Posterior cingulate gyrus (tissue), 11 donors: ENCODE measurements around the gene MYO15A.
A peak's percentile ranks its signal among the peaks of the same experiment; 100 is the strongest.
"Not testable (repeated sequence)": the region's sequence is repeated elsewhere in the genome, so short reads cannot be mapped to it uniquely, and the experiment has no call there.

Source experiments
- DNase-seq, 10 donors: peaks; one replicate each; pipeline versions ENCODE4 v3.0.0 to v3.0.0-alpha.2; 2020 to 2021; ENCODE audit warnings: mixed read lengths in 3 of 10
- intact Hi-C: fragments of 100-400 bp; cut with DNase I; formaldehyde crosslinking; loops from one replicate; pipeline ENCODE4 v1.15.1; 2023

MYO15A gene

DNA sequence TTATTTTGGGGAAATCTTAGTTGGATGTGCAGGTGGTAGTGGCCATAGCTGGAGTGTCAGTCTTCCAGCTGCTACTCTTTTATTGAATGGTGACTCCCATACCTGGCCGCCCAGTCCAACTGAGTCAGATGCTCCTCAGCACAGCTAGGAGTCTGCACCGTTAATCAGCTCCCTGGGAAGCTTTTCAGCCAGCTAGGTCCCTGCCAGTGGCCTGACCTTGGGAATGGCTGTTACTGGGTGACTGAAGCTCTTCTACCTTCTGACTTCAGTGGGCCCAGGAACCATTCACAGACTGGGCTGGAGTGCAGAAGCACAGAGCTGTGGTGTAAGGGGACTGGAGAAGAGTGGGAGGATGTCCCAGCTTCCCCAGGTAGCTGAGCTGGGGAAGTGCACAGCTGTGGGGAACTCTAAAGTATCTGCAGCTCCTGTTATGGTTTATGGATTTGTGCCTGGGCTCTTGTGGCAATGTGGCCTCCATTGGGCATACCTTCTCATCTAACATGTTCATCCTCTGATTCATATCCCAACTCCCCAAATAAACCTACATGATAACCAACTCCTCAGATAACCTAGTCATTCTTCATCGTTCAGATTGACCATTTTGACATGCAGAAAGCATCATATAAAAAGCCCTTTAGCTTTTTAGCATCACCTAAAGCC is 89.1 kb downstream of the MYO15A start:
- intact Hi-C loops: no loop called here

DNA sequence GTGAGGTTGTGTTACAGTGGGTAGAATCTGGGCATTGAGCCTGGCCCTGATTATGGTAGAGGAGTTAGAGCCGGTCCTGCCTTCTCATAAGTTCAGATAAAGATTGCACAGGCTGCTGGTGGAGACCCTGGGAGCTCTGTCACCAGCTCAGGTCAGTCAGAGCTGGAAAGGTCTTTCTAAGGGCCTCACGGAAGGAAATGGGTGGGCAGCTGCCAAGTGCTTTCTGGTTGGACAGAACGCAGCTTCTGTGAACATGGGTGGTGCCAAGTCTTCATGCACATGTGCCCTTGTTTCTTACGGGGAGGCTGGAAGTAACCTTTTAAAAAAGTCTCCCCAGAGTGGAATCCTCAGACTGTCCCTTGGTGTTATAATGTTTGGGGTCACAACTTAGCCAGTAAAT is 90.0 kb downstream of the MYO15A start:
- DNase-seq: no peak

More for the DNA sequence above, 89.1 kb downstream of the MYO15A start:
- DNase-seq: peak in 1 of 10 donors; percentile 34

DNA sequence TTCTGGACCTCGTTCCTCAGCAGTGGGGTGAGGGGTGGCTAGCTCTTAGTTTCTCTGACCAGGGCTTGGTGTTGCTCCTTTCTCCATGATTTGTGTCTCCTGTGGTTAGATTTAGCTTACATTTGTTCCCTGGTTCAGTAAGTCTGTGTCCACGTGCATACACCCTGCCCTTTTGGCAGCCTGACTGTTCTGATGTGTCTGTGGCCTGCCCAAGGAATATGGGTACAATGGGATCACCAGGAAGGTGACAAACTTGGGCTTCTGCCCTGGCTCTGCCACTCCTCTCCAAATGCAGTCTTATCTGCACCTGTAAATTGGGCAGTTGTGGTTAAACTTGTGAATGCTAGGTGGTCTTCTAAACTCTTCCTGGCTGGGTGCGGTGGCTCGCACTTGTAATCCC is 92.6 kb downstream of the MYO15A start:
- intact Hi-C loops: no loop called here
- peak in 1 of 10 donors; percentile 20 for DNase-seq

More for the DNA sequence above, 90.0 kb downstream of the MYO15A start:
- intact Hi-C loops: no loop called here

GRCh38 chr17:18203308-18203707 is 94.8 kb downstream of the MYO15A start:
- intact Hi-C loops: no loop called here
- peak in 1 of 10 donors; percentile 25 for DNase-seq

GRCh38 chr17:18205861-18206260 is 97.3 kb downstream of the MYO15A start:
- peak in 1 of 10 donors; percentile 18 for DNase-seq
- intact Hi-C loops: no loop called here

- intact Hi-C loops: no loop called here
- no peak for DNase-seq
Observed at GRCh38 chr17:18206962-18207361, 98.4 kb downstream of the MYO15A start.

DNA sequence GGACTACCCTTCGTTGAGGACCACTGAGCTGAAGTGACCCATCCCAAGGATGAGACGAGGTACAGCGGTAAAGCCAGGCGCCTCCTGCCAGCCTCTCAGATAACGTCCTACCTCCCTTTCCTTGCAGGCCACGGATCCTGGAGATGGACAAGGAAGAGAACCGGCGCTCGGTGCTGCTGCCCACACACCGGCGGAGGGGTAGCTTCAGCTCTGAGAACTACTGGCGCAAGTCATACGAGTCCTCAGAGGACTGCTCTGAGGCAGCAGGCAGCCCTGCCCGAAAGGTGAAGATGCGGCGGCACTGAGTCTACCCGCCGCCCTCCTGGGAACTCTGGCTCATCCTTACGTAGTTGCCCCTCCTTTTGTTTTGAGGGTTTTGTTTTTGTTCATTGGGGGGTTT is 99.5 kb downstream of the MYO15A start:
- intact Hi-C loops: no loop called here
- DNase-seq: peak in 2 of 10 donors; percentile 52 to 79

GRCh38 chr17:18213666-18214270 is 105.2 kb downstream of the MYO15A start:
- DNase-seq: peak in 1 of 10 donors; percentile 55
- intact Hi-C loops: no loop called here

- peak in 2 of 10 donors; percentile 12 to 22 for DNase-seq
- intact Hi-C loops: not testable (repeated sequence)
Observed at GRCh38 chr17:18216906-18217305, 108.3 kb downstream of the MYO15A start.

- intact Hi-C loops: no loop called here
- peak; percentile 51 to 96 (median 83) for DNase-seq
Observed at GRCh38 chr17:18217412-18218015, 109.0 kb downstream of the MYO15A start.

DNA sequence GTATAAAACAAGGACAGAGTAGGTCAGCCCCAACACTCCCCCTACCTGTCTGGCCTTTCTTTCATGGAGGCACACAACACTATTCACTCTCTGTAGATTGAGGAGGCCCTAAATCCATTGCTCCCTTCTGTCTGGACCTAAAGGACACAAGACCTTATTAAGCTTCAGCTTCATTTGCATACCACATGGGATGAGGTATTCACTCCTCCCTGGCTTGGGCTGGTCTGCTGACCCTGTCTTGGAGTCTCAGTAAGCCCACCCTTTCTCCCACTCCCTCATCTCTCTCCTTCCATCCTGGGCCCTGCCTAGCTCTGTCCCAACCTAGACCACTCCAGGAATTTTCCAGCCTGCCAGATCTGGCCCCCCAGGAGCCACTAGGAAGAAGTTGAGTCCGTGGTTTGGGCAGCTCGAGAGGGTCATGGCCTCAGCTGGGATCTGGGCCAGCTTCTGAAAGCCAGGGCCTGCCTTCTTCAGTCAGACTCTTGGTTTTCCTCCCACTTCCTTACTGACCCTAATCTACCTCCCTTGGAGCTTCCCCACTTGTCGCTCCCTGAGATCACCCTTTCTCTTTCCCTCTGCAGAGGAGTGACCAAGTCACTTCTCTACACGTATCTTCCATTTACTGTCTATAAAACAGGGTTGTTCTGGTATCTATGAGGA is 110.3 kb downstream of the MYO15A start:
- peak in 2 of 10 donors; percentile 61 to 70 for DNase-seq
- intact Hi-C loops: no loop called here

- intact Hi-C loops: loop anchor here (10.0 kb wide), 1 partner anchor 91 kb away; the partner anchor contains the start of genes SMCR8 and TOP3A
- DNase-seq: no peak
Observed at GRCh38 chr17:18224053-18224386, 115.5 kb downstream of the MYO15A start.

DNA sequence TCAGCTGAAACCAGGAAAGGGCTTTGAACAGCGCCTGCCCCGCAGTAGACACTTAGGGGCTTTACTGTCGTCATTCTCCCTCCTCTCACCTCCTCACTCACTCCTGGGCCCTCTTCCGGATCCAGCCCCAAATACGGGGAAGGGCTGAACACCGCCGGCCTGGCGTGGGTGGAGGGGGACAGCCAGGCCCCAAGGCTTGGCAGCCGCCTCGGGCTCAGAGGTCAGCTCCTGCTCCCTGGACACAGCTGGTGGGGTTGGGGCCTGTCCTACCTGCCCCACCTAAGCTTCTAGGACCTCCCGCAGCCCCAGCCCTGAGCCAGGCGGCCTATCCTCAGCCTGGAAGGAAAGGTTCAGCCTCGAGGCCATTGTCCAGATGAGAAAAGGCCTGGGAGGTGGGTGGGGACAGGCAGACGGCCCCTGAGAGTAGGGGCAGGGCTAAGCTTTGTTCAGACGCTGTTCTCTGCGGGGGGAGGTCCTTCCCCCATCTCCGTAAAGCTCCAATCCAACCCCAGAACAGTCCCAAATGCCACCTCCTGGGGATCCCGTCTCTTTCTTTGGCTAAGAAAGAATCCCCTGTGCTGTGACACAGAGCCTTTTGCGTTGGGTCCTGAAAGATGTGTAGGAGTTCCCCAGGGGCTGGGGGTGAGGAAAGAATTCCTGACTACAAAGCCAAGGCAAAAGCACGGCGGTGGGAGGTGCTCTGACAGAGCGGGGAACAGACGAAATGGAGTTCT is 116.0 kb downstream of the MYO15A start:
- DNase-seq: no peak
- intact Hi-C loops: loop anchor here (5.0 to 10.0 kb wide), 2 partner anchors 38 to 90 kb away; partner anchors contain the start of genes MIEF2, SMCR8 and TOP3A

- DNase-seq: peak; percentile 90 to 100 (median 96)
- intact Hi-C loops: loop anchor here (5.0 to 10.0 kb wide), 2 partner anchors 37 to 90 kb away; partner anchors contain the start of genes MIEF2, SMCR8 and TOP3A
Observed at GRCh38 chr17:18225121-18225641, 116.6 kb downstream of the MYO15A start, which contains the start of gene LLGL1. Gene LLGL1, plus strand, starts transcription at chr17:18225635. Its CDS starts 48 bp downstream, at chr17:18225683.

DNA sequence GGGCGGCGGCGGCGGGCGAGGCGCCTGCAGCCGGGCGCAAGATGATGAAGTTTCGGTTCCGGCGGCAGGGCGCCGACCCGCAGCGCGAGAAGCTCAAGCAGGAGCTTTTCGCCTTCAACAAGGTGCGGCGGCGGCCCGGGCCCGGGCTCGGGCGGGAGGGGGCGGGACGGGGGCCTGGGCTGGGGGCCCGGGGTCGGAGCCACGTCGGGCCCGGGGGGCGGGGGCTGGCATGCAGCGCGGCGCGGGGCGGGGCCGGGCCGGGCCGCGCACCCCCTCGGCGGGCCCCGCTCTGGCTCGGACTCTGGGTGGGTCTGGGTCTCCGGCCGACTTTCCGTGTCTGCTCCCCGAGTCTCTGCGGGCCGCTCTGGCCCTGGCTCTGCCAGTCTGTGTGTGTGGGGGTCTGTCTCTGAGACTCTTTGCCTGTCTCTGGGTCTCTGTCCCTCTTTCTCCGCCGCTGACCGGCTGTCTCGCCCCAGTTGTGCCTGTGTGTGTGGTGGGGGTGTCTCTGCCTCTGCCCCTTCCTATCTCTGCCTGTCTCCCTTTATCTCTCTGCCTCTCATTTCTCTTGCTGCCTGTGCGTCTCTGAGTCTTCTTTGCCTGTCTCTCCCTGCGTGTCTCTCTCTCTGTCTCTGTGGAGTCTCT is 117.2 kb downstream of the MYO15A start:
- intact Hi-C loops: loop anchor here (5.0 to 10.0 kb wide), 2 partner anchors 37 to 89 kb away; partner anchors contain the start of genes MIEF2, SMCR8 and TOP3A
- peak in 2 of 10 donors; percentile 42 to 87 for DNase-seq

DNA sequence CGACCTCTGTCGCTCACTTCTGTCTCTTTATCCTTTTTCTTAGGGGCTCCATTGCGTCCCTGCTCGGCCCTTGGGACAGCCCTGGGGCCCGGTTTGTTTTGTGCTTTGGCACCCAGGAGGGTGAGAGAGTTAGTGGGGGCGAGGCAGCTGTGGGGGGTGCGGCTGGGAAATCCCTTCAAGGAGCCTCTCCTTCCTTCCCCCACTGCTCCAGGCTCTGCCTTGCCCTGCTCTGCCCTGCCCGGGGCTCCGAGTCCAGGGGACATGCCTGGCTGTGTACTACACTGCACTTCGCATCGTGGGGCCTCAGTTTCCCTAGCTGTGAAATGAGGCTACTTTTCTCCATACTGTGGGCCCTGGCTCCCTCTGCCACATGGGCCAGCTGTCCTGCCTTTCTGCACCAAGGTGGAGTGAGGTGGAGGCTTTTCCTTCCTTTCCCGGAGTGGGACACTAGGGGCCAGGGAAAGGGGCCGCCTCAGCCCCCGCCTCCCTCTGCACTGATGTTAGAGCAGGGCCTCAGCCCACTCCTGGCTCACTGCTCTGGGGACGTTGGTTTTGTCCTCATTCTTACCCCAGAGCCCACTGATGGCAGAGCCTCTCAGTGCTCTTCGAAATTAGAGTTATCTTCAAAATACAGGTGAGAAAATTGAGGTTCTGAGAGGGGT is 117.9 kb downstream of the MYO15A start:
- intact Hi-C loops: loop anchor here (5.0 to 10.0 kb wide), 2 partner anchors 36 to 88 kb away; partner anchors contain the start of genes MIEF2, SMCR8 and TOP3A
- DNase-seq: peak in 1 of 10 donors; percentile 80

DNA sequence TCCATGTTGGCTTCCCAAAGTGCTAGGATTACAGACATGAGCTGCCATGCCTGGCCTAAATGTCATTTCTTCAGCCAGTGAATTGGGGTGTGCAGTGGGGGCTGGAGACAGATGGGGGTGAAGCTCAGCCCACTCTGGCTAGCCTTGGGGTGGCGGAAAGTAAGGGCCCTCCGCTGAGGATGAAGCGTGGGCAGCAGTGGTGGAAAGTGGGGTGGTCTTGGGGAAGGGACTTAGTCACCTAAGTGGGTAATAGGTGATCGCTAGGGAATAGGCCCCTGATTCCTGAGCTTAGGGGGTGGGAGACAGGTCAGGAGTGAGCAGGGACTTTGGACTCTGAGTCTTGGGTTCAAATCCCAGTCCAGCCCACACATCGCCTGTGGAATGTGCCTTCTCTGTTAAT is 119.1 kb downstream of the MYO15A start:
- intact Hi-C loops: loop anchor here (5.0 to 10.0 kb wide), 2 partner anchors 35 to 87 kb away; partner anchors contain the start of genes MIEF2, SMCR8 and TOP3A
- peak in 1 of 10 donors; percentile 57 for DNase-seq

GRCh38 chr17:18228176-18228682 is 119.7 kb downstream of the MYO15A start:
- intact Hi-C loops: loop anchor here (5.0 to 10.0 kb wide), 2 partner anchors 34 to 87 kb away; partner anchors contain the start of genes MIEF2, SMCR8 and TOP3A
- no peak for DNase-seq
